ENCODE measurements around the gene TBC1D20.

GRCh38 chr20:437787-438486 lies 24.4 kb downstream of the TBC1D20 start:
- TF ChIP-seq POLR2A (IDR thresholded peaks at IDR 0.05; ENCODE audit: extremely low read depth, insufficient read length): no peak
- no peak for TF ChIP-seq MAX (IDR thresholded peaks at IDR 0.05; ENCODE audit: low read depth, low read length)
- no peak for TF ChIP-seq CTCF (IDR thresholded peaks at IDR 0.05; ENCODE audit: low read depth, low read length)
- TF ChIP-seq MYC (IDR thresholded peaks at IDR 0.05; ENCODE audit: low read depth, low read length): no peak
